SK-MEL-5 (cell line): ENCODE data around the gene THSD4. TPM values are rescaled to one million over a fixed set of nuclear protein-coding genes. Genes with fewer than 3 reads are reported as not detected.

Experiments used
- DNase-seq: peaks from one replicate; pipeline ENCODE4 v3.0.0-alpha.2; 2016; ENCODE audit warnings: low read depth, low spot score
- in situ Hi-C: cut with HindIII; loops from 2 replicates; pipeline ENCODE4 v1.10.0; 2016; ENCODE audit warnings: low sequenced_read_pairs, high pct_unique_total_duplicates, low pct_unique_long_range_greater_than_20kb
- total RNA-seq: library from RNA; depleted of rRNA; stranded (reverse); fragments of >200 nt; shearing (Covaris generic); gene quantifications from 2 replicates; pipeline ENCODE4 v1.2.3, GENCODE V29; 2014

THSD4 gene
- total RNA-seq, 1 experiment from 2014 or later: 0.50 TPM

GRCh38 chr15:71687902-71688508, 572.7 kb downstream of the THSD4 start:
- peak; percentile 25 for DNase-seq
- in situ Hi-C loops: no loop called here

- in situ Hi-C loops: no loop called here
Observed at GRCh38 chr15:71688509-71689094, 573.3 kb downstream of the THSD4 start.

GRCh38 chr15:71691081-71691457, 575.8 kb downstream of the THSD4 start:
- in situ Hi-C loops: no loop called here
- DNase-seq: no peak

More at GRCh38 chr15:71688509-71689094, 573.3 kb downstream of the THSD4 start:
- no peak for DNase-seq

GRCh38 chr15:71691458-71692417, 576.5 kb downstream of the THSD4 start:
- in situ Hi-C loops: no loop called here
- DNase-seq: no peak

DNA sequence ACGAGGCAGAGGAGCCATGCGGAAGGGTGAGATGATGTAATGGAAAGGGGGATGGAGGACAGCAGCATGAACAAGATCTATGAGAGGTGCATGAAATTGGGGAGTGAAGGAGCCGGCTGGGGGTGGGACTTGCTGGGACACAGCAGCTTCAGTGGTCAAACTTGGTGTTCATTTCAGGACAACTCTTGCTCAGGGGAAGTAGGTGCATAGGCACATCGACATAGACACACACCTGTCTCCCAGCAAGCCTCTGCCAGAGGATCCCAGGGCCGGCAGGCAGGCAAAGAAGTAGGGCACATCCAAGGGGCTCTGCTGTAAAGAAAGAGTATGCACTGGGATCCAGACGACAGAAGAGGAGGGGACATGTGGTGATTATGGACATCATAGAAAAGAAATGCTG, 582.0 kb downstream of the THSD4 start:
- no peak for DNase-seq
- in situ Hi-C loops: no loop called here

- in situ Hi-C loops: no loop called here
- no peak for DNase-seq
Observed at GRCh38 chr15:71698030-71698429, 582.8 kb downstream of the THSD4 start.

DNA sequence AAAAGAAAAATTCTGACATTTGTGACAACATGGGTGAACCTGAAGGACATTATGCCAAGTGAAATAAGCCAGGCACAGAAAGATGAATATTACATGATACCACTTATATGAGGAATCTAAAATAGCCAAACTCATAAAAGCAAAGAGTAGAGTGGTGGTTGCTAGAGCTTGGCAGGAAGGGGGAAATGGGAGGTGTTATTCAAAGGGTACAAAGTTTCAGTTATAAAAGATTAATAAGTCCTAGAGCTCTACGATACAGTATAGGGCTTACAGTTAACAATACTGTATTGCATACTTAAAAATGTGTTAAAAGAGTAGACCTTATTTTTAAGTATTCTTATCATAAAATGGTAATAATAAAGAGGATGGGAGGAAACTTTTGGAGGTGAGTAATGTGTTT, 583.5 kb downstream of the THSD4 start:
- DNase-seq: no peak
- in situ Hi-C loops: no loop called here

DNA sequence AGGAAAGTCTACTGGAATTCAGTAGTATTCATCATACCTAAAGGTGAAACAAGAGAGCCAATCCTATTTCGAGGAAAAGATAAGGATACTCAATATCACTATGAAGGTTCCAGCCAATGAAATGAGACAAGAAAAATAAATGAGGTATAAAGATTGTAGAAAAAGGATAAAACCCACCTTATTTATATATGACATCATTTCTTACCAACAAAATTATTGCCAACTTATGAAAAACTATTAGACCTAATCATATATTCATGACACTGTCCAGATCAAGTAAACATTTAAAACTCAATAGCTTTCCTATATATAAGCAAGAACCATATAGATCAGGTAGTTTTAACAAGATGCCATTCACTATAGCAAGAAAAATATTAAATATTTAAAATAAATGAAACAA, 584.7 kb downstream of the THSD4 start:
- DNase-seq: no peak
- in situ Hi-C loops: no loop called here

DNA sequence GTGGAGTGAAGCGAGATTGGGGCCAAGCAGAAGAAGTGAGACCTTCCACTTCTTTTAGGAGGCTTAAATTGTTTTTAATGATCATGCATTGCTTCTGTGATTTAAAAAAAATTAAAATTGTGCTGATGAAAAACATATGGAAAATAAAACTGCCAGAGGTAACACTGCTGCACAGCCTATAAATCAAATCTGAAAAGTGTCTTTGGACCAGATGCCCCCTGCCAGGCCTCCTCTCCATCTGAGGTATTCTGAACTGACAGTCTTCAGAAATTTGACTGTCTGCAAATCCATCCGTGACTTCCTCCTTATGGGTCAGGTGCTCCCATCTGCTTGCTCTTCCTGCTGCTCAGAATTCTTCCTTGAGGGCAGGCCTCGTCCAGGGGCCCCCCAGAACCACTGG, 586.5 kb downstream of the THSD4 start:
- in situ Hi-C loops: no loop called here
- DNase-seq: no peak

- in situ Hi-C loops: no loop called here
- no peak for DNase-seq
Observed at GRCh38 chr15:71702496-71702895, 587.2 kb downstream of the THSD4 start.

DNA sequence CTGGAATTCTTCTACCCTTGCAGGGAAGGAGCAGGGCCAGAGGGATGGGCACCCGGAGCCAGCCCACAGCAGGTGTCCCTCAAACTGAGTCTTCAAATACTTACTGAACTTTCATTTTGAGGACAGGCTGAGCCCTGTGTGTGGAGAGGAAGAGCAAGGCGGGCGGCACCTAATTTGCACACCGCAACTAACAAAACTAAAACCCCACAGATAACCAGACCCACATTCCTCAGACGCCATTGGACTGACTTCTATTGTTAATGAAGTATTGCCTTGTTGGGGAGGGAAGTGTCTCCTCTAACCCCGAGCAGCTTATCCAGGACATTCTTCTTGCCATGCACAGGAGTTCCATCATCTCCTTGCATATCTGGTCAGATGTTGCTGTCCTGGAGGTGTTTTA, 589.9 kb downstream of the THSD4 start:
- DNase-seq: no peak
- in situ Hi-C loops: no loop called here

DNA sequence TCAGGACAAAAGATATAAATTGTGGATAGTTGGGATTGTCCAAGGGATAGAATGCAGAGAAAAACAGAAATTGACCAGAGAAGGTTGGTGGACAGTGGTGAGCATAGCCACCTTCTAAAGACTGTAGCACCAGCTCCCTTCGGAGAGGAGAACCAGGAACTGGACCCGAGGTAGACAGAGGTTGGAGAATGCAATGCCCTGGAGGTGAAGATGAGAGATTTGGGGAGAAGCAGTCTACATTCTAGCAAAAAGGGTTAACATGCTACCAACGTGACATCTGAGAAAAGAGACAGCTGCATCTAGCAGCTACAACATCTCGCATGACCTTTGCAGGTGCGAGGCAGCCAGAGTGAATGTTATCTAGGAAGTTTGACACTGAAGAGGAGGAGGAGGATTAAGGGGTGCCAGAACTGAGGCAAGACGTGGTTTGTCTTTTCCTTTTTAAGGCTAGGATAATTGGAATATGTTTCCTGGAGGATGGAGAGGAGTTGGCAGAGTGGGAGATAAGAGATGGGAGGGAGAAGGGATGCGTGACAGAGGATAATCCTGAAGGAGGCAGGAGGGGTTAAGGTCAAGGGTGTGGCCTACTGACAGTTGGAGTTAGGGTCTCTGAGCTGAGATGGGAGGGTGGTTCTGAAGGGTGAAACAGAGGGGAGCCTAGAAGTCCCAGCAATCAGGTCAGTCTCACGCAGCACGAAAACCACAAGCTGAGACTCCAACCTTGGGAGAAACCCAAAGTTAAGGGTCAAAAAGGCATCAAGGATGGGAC, 591.4 kb downstream of the THSD4 start:
- in situ Hi-C loops: no loop called here
- no peak for DNase-seq

DNA sequence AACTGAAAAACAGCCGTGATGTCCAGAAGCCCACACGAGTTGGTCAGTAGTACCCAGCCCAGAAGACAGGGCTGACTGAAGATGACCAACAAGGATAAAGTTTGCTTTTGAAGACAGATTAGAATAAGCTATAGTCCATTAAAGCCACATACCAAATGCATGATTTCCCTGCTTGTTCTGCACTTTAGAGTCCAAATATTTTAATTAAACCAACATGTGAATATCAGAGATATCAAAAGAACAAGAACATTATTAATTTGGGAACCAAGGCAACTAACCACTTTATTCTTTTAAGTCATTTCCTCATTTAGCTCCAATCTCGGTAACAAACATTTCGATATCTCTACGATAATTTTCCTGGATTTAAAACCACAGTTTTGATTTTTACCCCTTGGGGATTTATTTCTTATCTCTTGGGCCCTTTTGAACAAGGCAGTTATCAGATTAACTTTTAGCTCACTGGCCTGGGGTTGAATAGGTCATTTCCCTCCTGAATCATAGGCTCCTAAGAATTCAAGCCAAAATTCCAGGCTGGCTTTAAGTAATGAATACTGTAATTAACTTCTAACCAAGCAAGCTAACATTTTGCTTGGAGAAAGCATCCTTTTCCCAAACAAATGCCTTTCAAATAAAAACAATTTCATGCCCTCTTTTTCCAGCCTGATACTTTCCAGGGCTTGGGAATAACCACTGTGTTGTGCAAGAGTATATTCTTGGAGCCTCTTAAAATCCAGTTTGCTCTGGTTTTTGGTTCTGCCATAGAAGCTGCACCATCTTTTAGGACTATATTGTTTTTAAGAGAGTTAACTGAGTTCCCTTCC, 592.2 kb downstream of the THSD4 start:
- DNase-seq: no peak

DNA sequence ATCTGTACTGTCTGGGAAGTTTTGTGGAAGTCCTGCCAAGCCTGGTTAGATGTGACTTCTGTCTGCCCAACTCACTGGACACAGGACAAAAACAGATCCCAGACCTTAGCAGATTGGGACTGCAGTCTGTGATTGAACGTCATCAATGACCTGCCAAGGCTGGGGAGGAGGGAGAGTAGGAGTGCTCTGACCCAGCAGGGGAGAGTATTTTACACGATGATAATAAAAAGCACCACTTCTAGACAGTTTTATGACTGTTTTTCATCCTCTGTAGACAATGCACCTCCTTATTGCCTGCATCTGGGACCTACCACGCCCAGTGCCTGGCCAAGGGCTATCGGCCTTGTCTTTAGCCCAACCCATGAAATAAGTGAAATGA, 592.8 kb downstream of the THSD4 start:
- no peak for DNase-seq
- in situ Hi-C loops: no loop called here

More for the DNA sequence above, 592.2 kb downstream of the THSD4 start:
- in situ Hi-C loops: no loop called here

DNA sequence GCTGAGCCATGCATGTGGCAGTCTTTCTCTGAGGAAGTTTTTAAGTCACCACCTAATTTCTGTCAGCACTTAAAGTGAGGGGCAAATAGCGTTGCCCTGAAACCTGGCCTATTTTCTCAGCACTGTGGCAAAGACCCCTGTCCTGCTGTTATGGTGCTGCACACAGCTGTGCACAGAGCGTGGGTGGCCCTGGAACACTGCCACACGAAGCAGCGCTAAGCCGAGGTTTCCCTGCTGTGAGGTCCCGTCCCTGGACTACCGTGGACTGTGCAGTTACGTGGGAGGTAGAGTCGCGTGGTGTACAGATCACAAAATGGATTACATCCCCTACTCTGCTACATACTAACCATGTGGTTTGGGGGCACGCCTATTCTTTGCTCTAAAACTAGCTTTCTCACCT, 593.5 kb downstream of the THSD4 start:
- no peak for DNase-seq
- in situ Hi-C loops: no loop called here

- no peak for DNase-seq
- in situ Hi-C loops: no loop called here
Observed at GRCh38 chr15:71709808-71710418, 594.6 kb downstream of the THSD4 start.

GRCh38 chr15:71712182-71712581, 596.9 kb downstream of the THSD4 start:
- no peak for DNase-seq
- in situ Hi-C loops: no loop called here
